DOHH2 (cell line): ENCODE data around the gene MRPS18C.

Experiments
- EZH2phosphoT487 ChIP-seq: fragments of 200-600 bp; sonication (generic); IDR thresholded peaks from 2 replicates; pipeline ENCODE4 v1.6.1; 2017; ENCODE audit warnings: borderline replicate concordance, mild to moderate bottlenecking, antibody characterized with exemption, low read length, moderate library complexity, mixed read lengths
- TF ChIP-seq, protein P1 (sequence below): fragments of 200-600 bp; sonication (generic); IDR thresholded peaks from one replicate; pipeline ENCODE4 v1.5.1; 2014; ENCODE audit warnings: antibody characterized with exemption, mild to moderate bottlenecking, low read depth, low read length; ENCODE audit not compliant: poor library complexity, severe bottlenecking

DNA sequence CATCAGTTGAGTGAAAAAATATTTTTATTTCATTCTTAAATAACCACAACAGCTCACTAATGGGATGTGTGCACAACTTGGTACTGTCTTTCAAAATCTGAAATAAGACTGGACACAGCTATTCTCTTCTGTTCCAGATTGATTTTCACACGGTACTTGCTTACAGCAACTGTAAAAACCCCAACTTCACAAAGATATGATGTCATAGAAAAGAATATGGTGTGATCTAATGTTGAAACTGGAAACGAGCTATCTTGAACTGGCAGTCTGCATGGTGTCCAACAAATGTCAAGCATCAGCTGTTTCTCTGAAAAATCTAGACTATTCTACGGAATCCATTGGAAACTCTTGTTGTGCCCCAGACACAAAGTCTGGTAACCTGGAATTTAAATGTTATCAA, 15.0 kb upstream of the MRPS18C start:
- TF ChIP-seq, protein P1, sequence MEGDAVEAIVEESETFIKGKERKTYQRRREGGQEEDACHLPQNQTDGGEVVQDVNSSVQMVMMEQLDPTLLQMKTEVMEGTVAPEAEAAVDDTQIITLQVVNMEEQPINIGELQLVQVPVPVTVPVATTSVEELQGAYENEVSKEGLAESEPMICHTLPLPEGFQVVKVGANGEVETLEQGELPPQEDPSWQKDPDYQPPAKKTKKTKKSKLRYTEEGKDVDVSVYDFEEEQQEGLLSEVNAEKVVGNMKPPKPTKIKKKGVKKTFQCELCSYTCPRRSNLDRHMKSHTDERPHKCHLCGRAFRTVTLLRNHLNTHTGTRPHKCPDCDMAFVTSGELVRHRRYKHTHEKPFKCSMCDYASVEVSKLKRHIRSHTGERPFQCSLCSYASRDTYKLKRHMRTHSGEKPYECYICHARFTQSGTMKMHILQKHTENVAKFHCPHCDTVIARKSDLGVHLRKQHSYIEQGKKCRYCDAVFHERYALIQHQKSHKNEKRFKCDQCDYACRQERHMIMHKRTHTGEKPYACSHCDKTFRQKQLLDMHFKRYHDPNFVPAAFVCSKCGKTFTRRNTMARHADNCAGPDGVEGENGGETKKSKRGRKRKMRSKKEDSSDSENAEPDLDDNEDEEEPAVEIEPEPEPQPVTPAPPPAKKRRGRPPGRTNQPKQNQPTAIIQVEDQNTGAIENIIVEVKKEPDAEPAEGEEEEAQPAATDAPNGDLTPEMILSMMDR: no peak
- TF ChIP-seq EZH2phosphoT487: no peak
